Mammary epithelial cell (primary cell): ENCODE data around the gene MAGI1.

Experiments used
- CTCF ChIP-seq, 2 donors: IDR thresholded peaks in 1 of 2; conservative IDR thresholded peaks in 1 of 2; 2 replicates each; pipeline ENCODE4 v1.5.1; 2011 to 2012; ENCODE audit warnings: inconsistent platforms in 2 of 2, low read length in 2 of 2, mild to moderate bottlenecking in 2 of 2, control low read depth in 1 of 2, low read depth in 1 of 2; ENCODE audit not compliant: insufficient read depth in 1 of 2; ENCODE audit errors: extremely low read depth in 1 of 2
- EZH2 ChIP-seq: IDR thresholded peaks from 2 replicates; pipeline ENCODE4 v1.6.1; 2012; ENCODE audit warnings: low read length, inconsistent platforms, borderline replicate concordance

DNA sequence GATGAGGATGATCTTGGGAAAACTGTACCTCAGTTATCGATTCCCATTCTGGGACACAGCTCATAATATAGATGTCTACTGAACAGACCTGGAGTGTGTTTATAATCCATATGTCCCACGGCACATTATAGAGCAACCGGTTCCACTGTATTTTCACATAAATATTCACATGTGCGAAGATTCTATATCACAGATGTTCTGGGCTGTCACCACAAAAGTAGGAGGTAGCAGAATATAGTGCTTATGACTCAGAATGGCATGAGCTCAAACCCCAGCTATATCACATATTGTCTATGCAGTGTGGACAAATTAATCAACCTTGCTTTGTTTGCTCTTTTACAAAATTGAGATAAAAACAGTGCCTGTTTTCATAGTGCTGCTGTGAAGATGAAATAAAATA is 710.6 kb downstream of the MAGI1 start:
- no peak for TF ChIP-seq CTCF (conservative IDR thresholded peaks at IDR 0.05 in 1 of 2, IDR thresholded peaks at IDR 0.05 in 1 of 2; ENCODE audit: extremely low read depth in 1 of 2, insufficient read depth in 1 of 2, low read depth in 1 of 2, low read length in 2 of 2)
- TF ChIP-seq EZH2: no peak
